Measurements from ENCODE around the gene ANXA8.
"Not testable (repeated sequence)": the region's sequence is repeated elsewhere in the genome, so short reads cannot be mapped to it uniquely, and the experiment has no call there.

- TF ChIP-seq CTCF (conservative IDR thresholded peaks at IDR 0.05; ENCODE audit: low read depth, low read length); EZH2 (IDR thresholded peaks at IDR 0.05; ENCODE audit: borderline replicate concordance, low read depth, low read length, poor library complexity, severe bottlenecking): not testable (repeated sequence)
Observed at GRCh38 chr10:47465216-47465917, 18.5 kb downstream of the ANXA8 start.
